GM15510 (cell line): ENCODE data around the gene TSR1.

Experiments
- POLR2A ChIP-seq: IDR thresholded peaks from 3 replicates; pipeline ENCODE4 v1.6.1; 2011; ENCODE audit warnings: borderline replicate concordance; ENCODE audit not compliant: insufficient read length; ENCODE audit errors: extremely low read depth

Gene TSR1

DNA sequence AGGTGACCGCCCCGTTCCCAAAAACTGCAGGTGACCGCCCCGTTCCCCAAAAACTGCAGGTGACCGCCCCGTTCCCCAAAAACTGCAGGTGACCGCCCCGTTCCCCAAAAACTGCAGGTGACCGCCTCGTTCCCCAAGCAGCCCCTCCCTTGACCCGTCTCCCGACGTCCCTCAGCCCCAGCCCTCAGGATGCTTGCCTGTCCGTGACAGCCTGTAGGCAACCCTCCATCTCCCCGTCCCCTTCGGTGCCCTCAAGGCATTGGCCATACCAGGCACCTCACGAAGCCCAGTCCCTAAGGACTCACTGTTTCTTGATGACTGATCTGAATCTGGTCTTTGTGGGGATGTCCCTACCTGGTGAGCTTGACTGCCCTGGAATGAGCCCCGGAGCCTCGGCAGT is 26.2 kb upstream of the TSR1 start:
- no peak for TF ChIP-seq POLR2A

- no peak for TF ChIP-seq POLR2A
Observed at GRCh38 chr17:2362016-2362415, 25.8 kb upstream of the TSR1 start.

- TF ChIP-seq POLR2A = no peak
Observed at GRCh38 chr17:2361010-2361760, 24.9 kb upstream of the TSR1 start.

DNA sequence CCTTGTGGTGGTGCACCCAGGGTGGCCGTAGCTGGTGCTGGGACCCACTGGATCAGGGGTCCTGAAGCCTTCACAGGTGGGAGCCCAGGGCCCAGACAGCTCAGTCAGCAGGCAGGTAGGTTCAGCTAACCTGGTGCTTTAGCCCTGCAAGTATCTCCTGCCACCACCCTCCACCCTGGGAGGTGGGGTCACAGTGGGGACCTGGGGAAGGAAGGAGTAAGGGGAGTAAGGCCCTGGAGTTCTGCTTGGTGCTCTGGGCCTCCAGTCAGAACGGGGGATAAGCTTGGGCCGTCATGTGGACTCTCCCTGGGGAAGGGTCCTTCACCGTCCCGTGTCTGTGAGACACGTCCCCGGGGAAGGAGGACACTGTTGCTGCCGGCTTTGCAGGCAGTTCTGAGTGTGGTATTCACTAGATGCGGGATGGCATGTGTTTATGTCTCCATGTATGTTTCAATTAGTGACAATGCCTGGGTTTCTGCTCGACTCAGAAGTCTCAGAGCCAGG is 21.7 kb upstream of the TSR1 start:
- TF ChIP-seq POLR2A = no peak

DNA sequence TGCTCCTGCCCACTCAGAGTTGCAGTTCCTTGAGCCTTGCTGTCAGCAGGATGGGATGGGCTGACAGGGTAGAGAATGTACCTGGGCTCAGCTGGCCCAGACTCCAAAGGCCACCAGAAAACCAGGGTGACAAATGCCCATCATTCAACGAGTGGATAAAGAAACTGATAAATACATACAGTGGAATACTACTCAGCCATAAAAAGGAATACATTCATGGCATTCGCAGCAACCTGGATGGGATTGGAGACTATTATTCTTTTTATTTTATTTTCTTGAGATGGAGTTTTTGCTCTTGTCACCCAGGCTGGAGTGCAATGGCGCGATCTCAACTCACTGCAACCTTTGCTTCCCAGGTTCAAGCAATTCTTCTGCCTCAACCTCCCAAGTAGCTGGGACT is 21.0 kb upstream of the TSR1 start:
- no peak for TF ChIP-seq POLR2A

GRCh38 chr17:2354311-2354710 is 18.1 kb upstream of the TSR1 start:
- no peak for TF ChIP-seq POLR2A

DNA sequence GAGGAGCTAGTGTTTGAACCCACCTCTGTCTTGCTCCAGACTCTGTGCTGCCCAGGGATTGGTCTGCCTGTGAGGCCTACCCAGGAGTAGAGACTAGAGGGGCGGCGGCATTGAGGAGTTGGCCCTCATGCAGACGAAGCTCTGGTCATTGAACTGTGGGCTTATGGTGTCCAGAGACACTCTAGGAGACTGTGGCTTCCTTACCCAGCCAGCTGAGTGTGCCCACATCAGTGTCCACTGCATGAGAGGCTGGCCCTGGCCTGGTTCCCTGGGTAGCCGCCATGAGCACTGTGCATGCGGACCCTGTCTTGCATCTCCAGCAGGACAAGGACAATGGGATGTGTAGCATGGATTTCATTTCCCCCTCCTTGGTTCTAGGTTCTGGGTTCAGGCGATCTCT is 15.0 kb upstream of the TSR1 start:
- TF ChIP-seq POLR2A = no peak

DNA sequence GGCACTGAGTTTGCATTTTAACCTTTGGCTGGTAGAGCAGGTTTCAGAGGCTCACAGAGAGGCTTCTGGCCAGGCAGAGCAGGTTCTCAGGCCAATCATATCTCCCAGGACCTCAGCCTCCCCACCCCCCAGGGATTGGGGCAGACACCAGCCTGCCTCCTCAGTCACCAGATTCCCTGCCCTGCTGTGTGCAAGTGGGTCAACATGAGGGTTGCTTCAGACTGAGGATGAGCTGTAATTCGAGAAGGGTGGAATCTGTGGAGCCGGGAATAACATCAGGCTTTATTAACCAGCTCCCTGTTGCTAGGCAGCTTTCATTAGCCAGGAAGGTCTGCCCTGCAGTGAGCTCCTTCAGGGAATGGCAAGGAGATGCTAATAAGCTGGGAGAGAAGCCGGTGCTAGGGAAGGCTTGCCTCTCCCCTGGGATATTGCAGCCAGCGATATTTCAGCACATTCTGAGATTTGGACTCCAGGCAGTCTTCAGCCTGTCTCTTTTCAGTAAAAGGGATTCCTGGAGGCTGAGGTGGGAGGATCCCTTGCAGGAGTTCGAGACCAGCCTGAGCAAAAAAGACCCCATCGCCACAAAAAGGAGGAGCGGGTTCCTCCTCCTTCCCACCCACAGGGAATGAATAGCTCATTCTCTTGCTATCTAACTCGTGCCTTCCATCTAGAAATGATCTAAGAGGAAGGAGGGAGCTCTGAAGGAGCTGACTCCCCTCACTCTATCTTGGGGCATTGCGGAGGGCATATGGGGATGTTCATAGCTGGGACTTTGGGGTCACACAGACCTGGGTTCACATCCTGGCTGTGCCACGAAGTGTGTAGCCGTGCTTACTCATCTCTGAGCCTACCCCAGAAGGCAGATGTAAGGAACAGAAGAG is 11.8 kb upstream of the TSR1 start:
- TF ChIP-seq POLR2A = no peak

DNA sequence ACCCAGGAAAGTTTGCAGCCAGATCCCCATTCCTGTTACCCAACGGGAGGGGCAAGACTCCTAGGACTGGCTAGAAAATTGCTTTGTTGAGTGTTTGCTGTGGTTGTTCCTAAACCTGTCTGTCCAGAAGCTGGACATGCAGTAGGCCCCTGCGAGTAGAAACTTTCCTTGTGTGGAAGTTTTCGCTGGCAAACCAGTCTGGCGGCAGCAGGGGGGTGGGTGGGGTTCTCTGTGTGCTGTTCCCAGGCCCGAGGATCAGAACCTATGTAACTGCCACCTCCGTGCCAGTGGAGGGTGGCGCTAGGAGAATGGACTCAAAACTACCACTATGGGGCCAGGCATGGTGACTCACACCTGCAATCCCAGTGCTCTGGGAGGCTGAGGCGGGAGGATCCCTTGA is 10.2 kb upstream of the TSR1 start:
- no peak for TF ChIP-seq POLR2A

- no peak for TF ChIP-seq POLR2A
Observed at GRCh38 chr17:2344528-2344927, 8.3 kb upstream of the TSR1 start.

- TF ChIP-seq POLR2A = no peak
Observed at GRCh38 chr17:2343421-2343820, 7.2 kb upstream of the TSR1 start.

DNA sequence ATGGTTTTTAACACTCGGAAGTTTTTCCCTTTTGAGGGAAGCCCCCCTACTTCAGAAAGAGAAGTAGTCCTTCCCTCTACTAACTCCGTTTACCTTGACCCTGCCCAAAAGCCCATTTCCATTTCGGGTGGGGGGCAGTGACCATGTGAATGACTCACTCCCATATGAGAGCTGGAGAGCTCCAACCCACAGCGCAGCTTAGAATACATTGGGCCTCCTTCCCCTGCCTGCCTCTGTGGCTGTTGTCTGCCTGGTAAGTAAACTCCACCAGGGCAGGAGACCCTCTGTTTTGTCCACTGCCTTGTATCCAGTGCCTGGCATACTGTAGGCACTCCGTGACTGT is 2.0 kb upstream of the TSR1 start:
- no peak for TF ChIP-seq POLR2A

- peak; percentile 4 for TF ChIP-seq POLR2A
Observed at GRCh38 chr17:2337544-2338314, 1.5 kb upstream of the TSR1 start.

DNA sequence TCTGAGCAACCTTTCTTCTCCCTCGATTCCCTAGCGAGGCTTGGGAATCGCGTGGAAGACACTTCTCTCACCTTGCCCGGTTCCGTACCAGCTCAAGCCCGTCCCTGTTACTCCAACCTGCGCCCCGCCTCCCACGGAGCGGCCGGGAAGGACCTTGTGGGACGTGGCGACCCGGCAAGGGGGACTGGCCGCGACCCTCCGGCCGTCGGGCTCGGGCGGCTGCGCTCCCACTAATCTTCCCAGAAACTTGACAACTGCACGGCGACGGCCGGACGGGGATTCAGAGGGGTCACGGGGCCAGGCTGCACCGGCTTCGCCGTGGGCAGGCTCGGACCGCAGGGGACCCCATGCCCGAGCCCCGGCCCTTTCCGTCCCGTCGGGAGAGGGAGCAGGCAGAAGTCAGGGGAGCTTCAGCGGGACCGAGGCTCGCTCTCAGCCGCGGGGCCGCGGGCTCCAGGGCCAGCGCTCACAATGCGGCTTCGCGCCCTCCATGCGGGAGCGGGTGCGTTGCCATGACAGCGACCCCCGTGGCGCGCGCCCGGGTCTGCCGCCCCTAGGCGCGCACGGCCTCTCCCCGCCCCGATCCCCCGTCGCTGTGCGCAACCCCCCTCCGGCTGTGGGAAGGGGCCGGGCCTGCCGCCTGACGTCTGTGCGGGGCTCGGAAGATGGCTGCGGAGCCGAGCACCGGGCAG is 741 bp upstream of the TSR1 start, which contains the start of gene SGSM2:
Gene SGSM2 (plus strand): TSS at position 650 of the 692 bp plus-strand sequence. CDS start 188 bp downstream, outside the sequence.
- TF ChIP-seq POLR2A = peak; percentile 18
